Coronary artery (tissue), 2 donors: ENCODE results near the gene TMEM52B.

Experiments used
- DNase-seq: peaks from one replicate; pipeline ENCODE4 v3.0.0-alpha.2; 2017; ENCODE audit warnings: low spot score
- H3K27ac ChIP-seq, 2 donors: fragments of 200-600 bp; sonication (generic); one replicate each; pipeline ENCODE4 v1.5.1; 2016 to 2019
- H3K4me3 ChIP-seq: fragments of 200-600 bp; sonication (generic); 2 replicates; pipeline ENCODE4 v1.5.1; 2016; ENCODE audit warnings: mild to moderate bottlenecking, moderate library complexity
- TF ChIP-seq, protein P1 (sequence below): fragments of 200-600 bp; sonication (generic); IDR thresholded peaks from one replicate; pipeline ENCODE4 v1.5.1; 2019; ENCODE audit warnings: antibody characterized with exemption

Gene TMEM52B

DNA sequence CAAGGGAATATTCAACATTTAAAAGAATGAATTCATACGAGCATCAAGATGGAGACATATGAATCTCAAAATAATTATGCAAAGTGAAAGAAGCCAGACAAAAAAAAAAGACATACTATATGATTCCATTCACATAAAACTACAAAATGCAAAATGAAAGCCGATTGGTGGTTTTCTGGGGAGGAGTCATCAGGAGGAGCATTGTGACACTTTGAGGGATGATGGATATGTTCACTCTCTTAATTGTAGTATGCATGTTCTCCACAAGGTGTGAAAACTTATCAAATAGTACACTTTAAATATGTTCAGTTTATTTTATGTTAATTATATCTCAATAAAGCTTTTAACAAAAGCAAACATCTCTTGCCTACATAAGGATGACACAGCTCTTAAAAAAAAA, 20.4 kb upstream of the TMEM52B start:
- TF ChIP-seq, protein P1, sequence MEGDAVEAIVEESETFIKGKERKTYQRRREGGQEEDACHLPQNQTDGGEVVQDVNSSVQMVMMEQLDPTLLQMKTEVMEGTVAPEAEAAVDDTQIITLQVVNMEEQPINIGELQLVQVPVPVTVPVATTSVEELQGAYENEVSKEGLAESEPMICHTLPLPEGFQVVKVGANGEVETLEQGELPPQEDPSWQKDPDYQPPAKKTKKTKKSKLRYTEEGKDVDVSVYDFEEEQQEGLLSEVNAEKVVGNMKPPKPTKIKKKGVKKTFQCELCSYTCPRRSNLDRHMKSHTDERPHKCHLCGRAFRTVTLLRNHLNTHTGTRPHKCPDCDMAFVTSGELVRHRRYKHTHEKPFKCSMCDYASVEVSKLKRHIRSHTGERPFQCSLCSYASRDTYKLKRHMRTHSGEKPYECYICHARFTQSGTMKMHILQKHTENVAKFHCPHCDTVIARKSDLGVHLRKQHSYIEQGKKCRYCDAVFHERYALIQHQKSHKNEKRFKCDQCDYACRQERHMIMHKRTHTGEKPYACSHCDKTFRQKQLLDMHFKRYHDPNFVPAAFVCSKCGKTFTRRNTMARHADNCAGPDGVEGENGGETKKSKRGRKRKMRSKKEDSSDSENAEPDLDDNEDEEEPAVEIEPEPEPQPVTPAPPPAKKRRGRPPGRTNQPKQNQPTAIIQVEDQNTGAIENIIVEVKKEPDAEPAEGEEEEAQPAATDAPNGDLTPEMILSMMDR: no peak

DNA sequence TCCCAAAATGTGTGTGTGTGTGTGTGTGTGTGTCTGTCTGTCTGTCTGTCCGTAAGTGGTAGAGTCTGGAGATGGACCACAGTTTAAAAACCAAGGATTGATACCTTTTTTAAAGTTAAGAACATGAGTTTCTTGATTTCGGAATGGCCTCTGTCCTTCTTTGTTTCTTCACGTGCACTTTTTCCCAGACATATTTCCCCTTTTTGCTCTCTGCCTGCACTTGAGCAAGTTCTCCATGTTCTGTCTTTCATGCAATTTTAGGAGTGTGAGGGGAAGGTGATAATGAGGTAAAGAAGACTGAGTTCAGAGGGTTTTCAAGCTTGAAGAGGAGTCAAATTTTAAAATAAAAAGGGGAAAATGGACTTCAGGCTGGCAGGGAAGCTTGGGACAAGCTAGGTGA, 19.6 kb upstream of the TMEM52B start:
- no peak overlapping the region for H3K27ac ChIP-seq
- H3K4me3 ChIP-seq: no peak overlapping the region
- DNase-seq: no peak
- TF ChIP-seq, protein P1: no peak

More for the DNA sequence above, 20.4 kb upstream of the TMEM52B start:
- no peak overlapping the region for H3K27ac ChIP-seq
- DNase-seq: no peak
- H3K4me3 ChIP-seq: no peak overlapping the region

DNA sequence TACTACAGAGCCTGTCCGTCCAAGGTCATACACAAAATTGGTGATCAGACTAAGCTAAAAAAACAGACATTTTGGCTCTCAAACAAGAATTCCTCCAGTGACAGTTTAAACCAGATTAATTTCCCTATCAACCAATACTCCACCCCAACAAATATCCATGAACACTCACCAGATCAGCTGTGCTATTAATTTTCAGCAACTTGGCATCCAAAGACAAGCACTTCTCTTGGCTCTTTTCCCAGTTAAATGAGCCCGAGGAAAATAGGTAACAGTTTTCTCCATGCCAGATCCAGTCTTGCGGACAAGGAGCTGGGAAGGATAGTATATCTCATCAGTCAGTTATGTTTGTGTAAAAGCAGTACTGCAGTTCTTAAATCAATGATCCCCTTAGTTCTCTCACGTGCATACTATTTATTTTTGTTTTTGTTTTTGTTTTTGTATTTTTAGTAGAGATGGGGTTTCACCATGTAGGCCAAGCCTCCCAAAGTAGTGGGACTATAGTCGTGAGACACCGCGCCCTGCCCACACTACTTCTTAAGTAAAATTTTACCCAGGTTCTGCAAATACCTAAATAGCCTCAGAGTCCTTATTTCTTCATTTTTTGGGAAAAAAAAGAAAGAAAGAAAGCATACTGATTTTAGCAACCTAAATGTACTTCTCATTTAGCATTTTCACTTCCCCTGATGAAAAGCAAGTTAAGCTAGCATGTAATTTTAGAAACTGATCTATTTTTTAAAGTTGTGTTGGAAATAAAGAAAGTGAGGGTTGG, 18.0 kb upstream of the TMEM52B start:
- Histone ChIP-seq H3K4me3 (no peak overlapping the region), H3K27ac (no peak overlapping the region)
- DNase-seq: no peak
- TF ChIP-seq, protein P1: no peak

DNA sequence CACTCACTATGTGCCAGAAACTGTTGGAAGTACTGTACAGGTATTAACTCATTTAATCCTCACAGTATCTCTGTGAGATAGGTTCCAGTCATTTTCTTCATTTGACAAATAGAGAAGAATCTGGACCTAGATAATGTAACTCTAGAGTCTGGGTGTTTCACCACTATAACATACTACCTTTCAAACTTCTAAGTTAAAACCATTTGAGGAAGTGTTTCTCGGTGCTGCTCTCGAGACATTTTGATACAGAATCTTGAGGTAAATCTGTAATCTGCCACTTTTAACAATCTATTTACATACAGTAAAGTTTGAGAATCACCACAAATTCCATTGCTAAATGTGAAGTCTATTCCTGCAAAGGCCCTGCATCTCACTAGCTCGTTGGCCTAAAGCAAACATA, 15.7 kb upstream of the TMEM52B start:
- TF ChIP-seq, protein P1: no peak
- DNase-seq: no peak
- H3K4me3 ChIP-seq: no peak overlapping the region
- H3K27ac ChIP-seq: no peak overlapping the region

DNA sequence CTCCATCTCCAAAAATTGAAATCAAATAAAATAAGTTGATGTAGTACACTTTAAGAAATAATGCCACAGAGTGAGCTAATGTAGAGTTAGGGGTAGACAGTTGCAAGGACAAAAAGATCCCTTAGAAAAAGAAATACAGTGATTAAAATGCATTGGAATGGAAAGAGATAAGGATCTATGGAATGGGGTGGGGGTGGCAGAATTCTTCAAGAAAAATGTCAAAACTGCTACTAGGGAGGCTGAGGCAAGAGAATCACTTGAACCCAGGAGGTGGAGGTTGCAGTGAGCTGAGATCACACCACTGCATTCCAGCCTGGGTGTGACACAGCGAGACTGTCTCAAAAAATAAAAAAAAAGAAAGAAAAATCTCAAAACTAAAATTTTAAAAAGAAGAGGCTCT, 13.4 kb upstream of the TMEM52B start:
- TF ChIP-seq, protein P1: no peak
- Histone ChIP-seq H3K4me3 (no peak overlapping the region), H3K27ac (no peak overlapping the region)
- DNase-seq: no peak

DNA sequence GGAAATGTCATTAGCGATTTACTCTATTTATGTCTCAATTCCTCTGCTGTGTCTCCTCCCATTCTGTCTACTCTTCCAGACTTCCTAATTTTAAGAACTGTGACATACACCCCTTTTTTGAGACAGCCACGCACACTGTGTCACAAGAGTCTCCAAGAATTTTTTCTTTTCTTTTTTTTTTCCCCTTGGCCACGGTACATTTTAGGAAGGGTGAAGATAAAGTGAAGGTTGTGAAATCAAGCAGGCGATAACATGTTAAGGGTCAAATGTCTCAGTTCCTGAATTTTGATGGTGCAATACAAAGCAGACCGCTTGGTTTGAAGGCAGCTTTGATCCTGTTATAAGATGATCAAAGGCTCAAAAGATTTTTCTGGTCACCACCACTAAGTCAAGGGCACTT, 11.2 kb upstream of the TMEM52B start:
- TF ChIP-seq, protein P1: no peak
- no peak for DNase-seq
- Histone ChIP-seq H3K4me3 (no peak overlapping the region), H3K27ac (no peak overlapping the region)

DNA sequence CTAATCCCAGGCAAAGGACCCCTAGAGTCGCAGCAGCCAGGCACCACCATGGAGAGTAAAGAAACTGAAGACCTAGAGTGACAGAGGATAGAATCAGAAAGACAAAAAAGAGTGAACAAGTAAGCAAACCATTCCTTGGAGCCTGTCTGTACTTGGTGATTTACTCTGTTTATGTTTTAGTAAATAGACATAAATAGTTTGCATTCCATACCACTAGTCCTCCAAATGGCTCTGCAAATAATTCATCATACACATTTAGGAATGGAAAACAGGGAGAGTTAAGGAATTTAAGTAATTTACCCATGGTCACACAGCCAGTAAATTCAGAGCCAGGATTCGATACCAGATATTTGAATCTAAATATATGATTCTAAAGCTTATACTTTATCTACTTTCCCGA, 9.7 kb upstream of the TMEM52B start:
- TF ChIP-seq, protein P1: no peak
- H3K4me3 ChIP-seq: no peak overlapping the region
- no peak overlapping the region for H3K27ac ChIP-seq
- DNase-seq: no peak
